Vagina (tissue), 2 donors: ENCODE data around the gene KIF19. TPM values are rescaled to one million over a fixed set of nuclear protein-coding genes. Genes with fewer than 3 reads are reported as not detected.

ENCODE experiments used
- DNase-seq, 2 donors: peaks; one replicate each; pipeline ENCODE4 v3.0.0-alpha.2; 2017; ENCODE audit errors: extremely low spot score in 2 of 2
- H3K27ac ChIP-seq: fragments of 200-600 bp; sonication (generic); one replicate; pipeline ENCODE4 v1.5.1; 2019
- H3K27me3 ChIP-seq: fragments of 200-600 bp; sonication (generic); one replicate; pipeline ENCODE4 v1.5.1; 2019
- H3K36me3 ChIP-seq, 2 donors: fragments of 200-600 bp; sonication (generic); one replicate each; pipeline ENCODE4 v1.5.1; 2017 to 2019
- H3K4me1 ChIP-seq: fragments of 200-600 bp; sonication (generic); one replicate; pipeline ENCODE4 v1.5.1; 2019
- H3K4me3 ChIP-seq, 2 donors: fragments of 200-600 bp; sonication (generic); 1 replicate in 1 of 2; 2 replicates in 1 of 2; pipeline ENCODE4 v1.5.1; 2016 to 2019
- H3K9me3 ChIP-seq: fragments of 200-600 bp; sonication (generic); one replicate; pipeline ENCODE4 v1.5.1; 2019
- POLR2A ChIP-seq, 2 donors: fragments of 450-650 bp; IDR thresholded peaks; one replicate each; pipeline ENCODE4 v1.6.1; 2017; ENCODE audit warnings: antibody characterized with exemption in 2 of 2, mild to moderate bottlenecking in 2 of 2, moderate library complexity in 2 of 2
- POLR2AphosphoS5 ChIP-seq, 2 donors: sonication (generic); formaldehyde crosslinking; IDR thresholded peaks; one replicate each; pipeline ENCODE4 v1.9.0; 2017; ENCODE audit warnings: antibody characterized with exemption in 2 of 2, mild to moderate bottlenecking in 2 of 2, low read depth in 1 of 2; ENCODE audit not compliant: insufficient read depth in 1 of 2
- intact Hi-C: fragments of 100-400 bp; cut with DNase I; formaldehyde crosslinking; loops from one replicate; pipeline ENCODE4 v1.15.1; 2023
- total RNA-seq: library from RNA; depleted of rRNA; stranded (reverse); fragments of >200 nt; gene quantifications from one replicate; pipeline ENCODE4 v1.2.3, GENCODE V29; 2016
- TF ChIP-seq, protein P1 (sequence below), 3 experiments: fragments of 450-650 bp in 2 of 3; fragments of 200-600 bp in 1 of 3; sonication (generic) in 1 of 3; IDR thresholded peaks; one replicate each; pipeline ENCODE4 v1.5.1; 2017 to 2019; ENCODE audit warnings: antibody characterized with exemption in 3 of 3, mild to moderate bottlenecking in 2 of 3, moderate library complexity in 2 of 3

The KIF19 gene
- total RNA-seq, 1 donor from 2014 or later = 5.6 TPM

DNA sequence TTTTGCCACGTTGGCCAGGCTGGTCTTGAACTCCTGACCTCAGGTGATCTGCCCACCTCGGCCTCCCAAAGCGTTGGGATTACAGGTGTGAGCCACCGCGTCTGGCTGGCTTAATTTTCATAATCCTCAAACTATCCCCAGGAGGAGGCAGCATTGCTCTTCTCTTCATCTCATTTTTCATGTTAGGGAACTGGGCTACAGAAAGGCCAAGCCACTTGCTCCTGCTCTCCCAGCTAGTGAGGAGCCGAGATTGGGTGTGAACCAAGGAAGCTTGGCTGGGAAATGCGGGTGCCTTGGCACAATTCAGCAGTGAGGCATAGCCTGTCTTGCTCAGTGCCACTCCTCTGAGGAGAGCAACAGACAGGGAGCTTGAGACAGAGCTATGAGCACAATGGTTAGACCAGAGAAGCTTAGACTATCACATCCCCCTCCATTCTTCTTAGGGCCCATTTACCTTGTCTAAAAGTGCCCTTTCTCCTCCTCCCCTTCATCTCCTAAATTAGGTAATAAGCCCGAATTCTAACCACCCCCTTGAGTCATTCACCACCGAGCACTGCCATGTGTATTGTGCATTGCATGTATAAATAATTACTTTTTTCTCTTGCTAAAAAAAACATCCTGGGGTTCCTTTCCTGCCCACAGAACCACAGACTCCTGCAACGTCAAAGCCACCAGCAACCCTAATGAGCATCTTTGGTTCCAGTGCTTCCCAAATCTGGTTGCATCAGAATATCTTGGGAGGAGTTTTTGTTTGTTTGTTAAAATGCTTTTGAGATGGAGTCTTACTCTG, 20.0 kb upstream of the KIF19 start:
- H3K4me1 ChIP-seq = no peaks in the 10 kb centered on the region
- no peaks in the 10 kb centered on the region for H3K27me3 ChIP-seq
- intact Hi-C loops = loop anchor here (10.0 kb wide), 1 partner anchor 59 kb away; the partner anchor contains the start of genes BTBD17 and GPR142
- H3K27ac ChIP-seq = no peak overlapping the region
- H3K36me3 ChIP-seq = no peaks in the 10 kb centered on the region
- H3K9me3 ChIP-seq = no peaks in the 10 kb centered on the region
- TF ChIP-seq POLR2AphosphoS5 (IDR thresholded peaks at IDR 0.05; ENCODE audit: insufficient read depth in 1 of 2, low read depth in 1 of 2) (no peak), POLR2A (IDR thresholded peaks at IDR 0.05) (no peak)
- TF ChIP-seq, protein P1, sequence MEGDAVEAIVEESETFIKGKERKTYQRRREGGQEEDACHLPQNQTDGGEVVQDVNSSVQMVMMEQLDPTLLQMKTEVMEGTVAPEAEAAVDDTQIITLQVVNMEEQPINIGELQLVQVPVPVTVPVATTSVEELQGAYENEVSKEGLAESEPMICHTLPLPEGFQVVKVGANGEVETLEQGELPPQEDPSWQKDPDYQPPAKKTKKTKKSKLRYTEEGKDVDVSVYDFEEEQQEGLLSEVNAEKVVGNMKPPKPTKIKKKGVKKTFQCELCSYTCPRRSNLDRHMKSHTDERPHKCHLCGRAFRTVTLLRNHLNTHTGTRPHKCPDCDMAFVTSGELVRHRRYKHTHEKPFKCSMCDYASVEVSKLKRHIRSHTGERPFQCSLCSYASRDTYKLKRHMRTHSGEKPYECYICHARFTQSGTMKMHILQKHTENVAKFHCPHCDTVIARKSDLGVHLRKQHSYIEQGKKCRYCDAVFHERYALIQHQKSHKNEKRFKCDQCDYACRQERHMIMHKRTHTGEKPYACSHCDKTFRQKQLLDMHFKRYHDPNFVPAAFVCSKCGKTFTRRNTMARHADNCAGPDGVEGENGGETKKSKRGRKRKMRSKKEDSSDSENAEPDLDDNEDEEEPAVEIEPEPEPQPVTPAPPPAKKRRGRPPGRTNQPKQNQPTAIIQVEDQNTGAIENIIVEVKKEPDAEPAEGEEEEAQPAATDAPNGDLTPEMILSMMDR (IDR thresholded peaks at IDR 0.05) = no peak
- no peak for DNase-seq
- H3K4me3 ChIP-seq = no peak overlapping the region

DNA sequence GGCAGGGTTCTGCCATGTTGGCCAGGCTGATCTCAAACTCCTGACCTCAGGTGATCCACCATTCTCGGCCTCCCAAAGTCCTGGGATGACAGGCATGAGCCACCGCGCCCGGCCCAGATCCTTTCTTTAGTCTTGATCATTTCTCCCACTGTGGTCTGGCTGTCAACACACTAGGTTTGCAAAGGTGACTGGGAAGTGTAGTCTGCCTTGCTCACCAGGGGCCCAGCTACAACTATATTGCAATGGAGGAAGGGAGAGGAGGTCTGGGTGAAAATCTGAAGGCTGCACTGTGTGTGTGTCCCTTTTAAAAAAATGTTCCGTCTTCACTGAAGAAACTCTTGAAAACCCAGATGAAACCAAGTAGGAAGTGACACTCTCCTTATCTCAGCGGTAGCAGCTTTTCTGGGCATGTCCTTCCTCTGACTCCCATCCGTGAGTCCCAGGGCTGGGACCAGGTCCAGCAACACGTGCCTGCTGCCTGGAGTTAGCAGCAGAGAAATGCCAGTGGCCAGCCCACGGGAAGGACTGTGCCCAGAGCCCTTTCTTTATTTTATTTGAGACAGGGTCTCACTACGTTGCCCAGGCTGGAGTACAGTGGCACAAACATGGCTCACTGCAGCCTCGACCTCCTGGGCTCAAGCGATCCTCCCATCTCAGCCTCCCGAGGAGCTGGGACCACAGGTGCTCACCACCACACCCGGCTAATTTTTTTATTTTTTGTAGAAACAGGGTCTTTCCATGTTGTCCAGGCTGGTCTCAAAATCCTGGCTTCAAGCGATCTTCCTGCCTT, 17.8 kb upstream of the KIF19 start:
- TF ChIP-seq, protein P1 (IDR thresholded peaks at IDR 0.05) = no peak
- TF ChIP-seq POLR2A (IDR thresholded peaks at IDR 0.05) (no peak), POLR2AphosphoS5 (IDR thresholded peaks at IDR 0.05; ENCODE audit: insufficient read depth in 1 of 2, low read depth in 1 of 2) (no peak)
- no peak for DNase-seq
- intact Hi-C loops = loop anchor here (10.0 kb wide), 1 partner anchor 57 kb away; the partner anchor contains the start of genes BTBD17 and GPR142

DNA sequence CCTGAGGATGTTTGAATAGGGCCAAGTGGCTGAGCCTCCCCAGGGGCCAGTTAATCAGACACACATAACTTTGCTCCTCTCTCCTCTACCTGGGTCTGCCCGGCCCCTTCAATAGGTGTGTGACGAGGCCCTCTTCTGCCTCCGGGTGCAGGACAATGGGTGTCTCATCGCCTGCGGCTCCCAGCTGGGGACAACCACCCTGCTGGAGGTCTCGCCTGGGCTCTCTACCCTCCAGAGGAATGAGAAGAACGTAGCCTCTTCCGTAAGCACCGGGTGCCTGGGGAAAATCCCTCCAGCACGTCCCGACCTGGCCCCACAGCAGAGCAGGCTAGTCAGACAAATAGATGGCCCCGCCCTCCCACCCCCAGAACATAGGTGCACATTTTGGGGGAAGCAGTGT, 16.1 kb upstream of the KIF19 start:
- H3K27me3 ChIP-seq = no peaks in the 10 kb centered on the region
- H3K4me3 ChIP-seq = no peak overlapping the region
- no peaks in the 10 kb centered on the region for H3K9me3 ChIP-seq
- no peak for DNase-seq
- no peak overlapping the region for H3K27ac ChIP-seq
- no peak for TF ChIP-seq POLR2AphosphoS5 (IDR thresholded peaks at IDR 0.05; ENCODE audit: insufficient read depth in 1 of 2, low read depth in 1 of 2)
- TF ChIP-seq, protein P1 (IDR thresholded peaks at IDR 0.05) = no peak
- no peak for TF ChIP-seq POLR2A (IDR thresholded peaks at IDR 0.05)
- H3K4me1 ChIP-seq = no peaks in the 10 kb centered on the region
- H3K36me3 ChIP-seq = no peaks in the 10 kb centered on the region
- intact Hi-C loops = loop anchor here (10.0 kb wide), 1 partner anchor 55 kb away; the partner anchor contains the start of genes BTBD17 and GPR142

More for the DNA sequence above, 17.8 kb upstream of the KIF19 start:
- H3K4me3 ChIP-seq = no peak overlapping the region
- no peaks in the 10 kb centered on the region for H3K9me3 ChIP-seq
- H3K27ac ChIP-seq = no peak overlapping the region
- no peaks in the 10 kb centered on the region for H3K27me3 ChIP-seq
- no peaks in the 10 kb centered on the region for H3K4me1 ChIP-seq
- H3K36me3 ChIP-seq = no peaks in the 10 kb centered on the region

DNA sequence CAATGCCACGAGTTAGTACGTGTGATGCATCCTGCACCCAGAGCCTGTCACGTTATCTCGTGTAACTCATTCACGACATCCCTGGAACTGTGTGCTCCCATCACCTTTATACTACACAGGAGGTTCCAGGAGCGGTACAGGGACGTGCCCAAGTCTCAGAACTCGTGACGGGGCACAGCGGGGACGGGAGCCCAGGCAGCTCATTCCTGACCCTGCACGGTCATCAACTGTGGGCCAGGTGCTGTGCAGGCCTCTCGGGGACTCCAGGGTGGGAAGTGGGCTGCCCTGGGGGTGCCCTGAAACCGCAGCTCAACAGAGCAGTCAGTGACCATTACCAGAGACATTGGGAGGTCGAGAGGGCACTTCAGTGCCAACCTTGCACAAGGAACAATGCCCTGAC, 11.1 kb upstream of the KIF19 start:
- Histone ChIP-seq H3K9me3 (no peaks in the 10 kb centered on the region), H3K4me1 (no peaks in the 10 kb centered on the region), H3K36me3 (no peaks in the 10 kb centered on the region), H3K4me3 (no peak overlapping the region), H3K27ac (no peak overlapping the region), H3K27me3 (no peaks in the 10 kb centered on the region)
- no peak for DNase-seq
- intact Hi-C loops = no loop called here
- TF ChIP-seq POLR2A (IDR thresholded peaks at IDR 0.05) = no peak
- no peak for TF ChIP-seq POLR2AphosphoS5 (IDR thresholded peaks at IDR 0.05; ENCODE audit: insufficient read depth in 1 of 2, low read depth in 1 of 2)
- TF ChIP-seq, protein P1 (IDR thresholded peaks at IDR 0.05) = no peak
